HG03469 (cell line): ENCODE results near the gene HNRNPL.
"Not testable (repeated sequence)": the region's sequence is repeated elsewhere in the genome, so short reads cannot be mapped to it uniquely, and the experiment has no call there.

Experiments used
- ATAC-seq: cut with Tn5 transposase; IDR thresholded peaks from one replicate; pipeline ENCODE4 v1.9.1; 2021; ENCODE audit warnings: mild to moderate bottlenecking, moderate library complexity, moderate number of reproducible peaks; ENCODE audit not compliant: unreplicated experiment

Gene HNRNPL

DNA sequence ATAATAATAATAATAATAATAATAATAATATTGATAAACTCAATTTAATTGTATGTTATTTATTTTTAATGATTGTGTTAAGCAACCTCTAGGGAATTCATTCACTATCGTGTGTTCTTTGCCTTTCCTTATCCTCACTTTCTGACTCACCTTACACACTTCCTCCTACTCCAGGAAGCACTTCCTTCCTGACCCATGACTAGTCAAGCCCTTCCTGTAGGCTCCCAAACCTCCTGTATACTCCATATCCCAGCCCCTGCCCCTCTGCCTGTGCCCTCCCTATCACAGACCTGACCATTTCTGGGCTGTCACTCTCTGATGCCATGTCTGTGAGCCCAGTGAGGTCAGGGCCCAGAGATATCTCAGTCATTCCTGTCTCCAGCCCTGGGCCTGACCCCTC is 44.6 kb downstream of the HNRNPL start:
- ATAC-seq = no peak

DNA sequence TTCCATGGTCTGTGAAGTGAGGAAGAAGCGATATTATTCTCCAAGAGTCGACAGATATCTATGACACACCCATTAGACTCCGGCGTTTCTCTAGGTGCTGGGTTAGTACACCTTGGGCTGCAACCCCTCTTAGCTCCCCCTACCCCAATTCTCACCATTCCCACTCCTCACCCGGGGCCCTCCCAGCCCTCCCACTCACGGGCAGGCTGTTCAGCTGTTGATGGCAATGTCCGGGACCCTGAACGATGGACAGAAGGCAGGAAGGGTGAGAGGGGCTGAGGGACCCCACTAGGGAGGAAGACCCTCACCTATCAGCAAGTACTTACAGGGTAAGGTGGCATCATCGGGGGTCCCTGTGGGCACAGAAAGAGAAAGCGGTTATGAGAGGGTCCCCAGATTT is 46.2 kb downstream of the HNRNPL start:
- ATAC-seq = no peak

DNA sequence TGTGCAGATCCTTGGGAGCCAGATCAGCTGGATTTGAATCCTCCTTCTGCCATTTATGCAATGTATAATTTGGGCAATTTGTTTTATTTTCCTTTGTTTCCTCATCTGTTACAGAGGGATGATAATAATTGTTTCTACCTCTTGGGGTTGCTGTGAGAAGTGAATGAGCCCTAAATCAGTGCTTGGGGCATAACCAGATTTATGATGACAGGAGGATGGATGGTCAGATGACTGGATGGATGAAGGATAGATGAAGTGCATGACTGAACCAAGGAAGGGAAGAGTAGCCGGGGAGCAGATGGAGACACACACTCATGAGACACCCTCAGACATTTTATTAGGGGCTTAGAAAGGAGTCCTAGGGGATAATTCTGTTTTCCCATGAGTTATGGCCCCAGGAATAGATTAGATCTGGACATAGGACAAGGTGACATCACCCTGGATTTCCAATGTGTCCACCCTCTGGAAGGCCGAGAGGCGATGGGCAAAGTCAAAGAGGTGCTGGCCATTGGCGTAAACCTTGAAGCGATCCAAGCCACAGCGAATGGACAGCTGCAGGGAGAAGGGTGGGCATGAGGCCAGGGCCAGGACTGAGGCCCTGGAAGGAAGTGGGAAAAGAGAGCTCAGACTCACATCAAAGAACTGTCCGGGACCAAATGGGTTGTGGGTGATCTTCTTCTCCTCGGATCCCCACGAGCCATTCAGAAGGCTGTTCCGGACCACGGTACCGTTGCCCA is 48.3 kb downstream of the HNRNPL start:
- no peak for ATAC-seq

DNA sequence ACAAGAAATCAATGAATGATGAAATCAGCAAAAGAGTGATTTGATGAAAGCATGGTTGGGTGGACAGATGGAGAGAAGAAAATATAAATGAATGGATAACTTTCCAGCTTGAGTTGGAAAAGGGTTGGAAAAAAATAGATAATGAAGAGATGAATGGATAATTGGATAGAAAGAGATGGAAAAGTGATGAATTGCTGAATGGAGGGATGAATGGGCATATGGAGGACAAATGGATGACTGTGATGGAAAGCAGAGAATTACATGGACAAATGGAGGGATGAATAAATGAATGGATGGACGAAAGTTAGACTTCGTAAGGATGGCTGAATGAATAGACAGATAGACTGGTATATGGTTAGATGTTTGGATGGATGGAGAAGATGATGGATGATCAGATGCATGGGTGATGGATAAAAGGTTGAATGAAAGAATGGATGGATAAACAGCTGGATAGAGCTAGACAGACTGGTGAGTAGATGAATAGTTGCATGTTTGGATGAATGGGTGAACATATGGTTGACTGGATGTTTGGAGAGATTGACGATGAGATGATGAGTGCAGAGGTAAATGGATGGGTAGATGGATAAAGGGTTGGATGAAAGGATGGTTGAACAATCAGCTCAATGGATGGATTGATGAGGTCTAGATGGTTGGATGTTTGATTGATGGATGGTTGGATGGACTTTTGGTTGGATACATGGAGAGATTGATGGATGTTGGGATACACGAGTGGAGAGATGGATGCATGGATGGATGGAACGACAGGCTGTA is 49.0 kb downstream of the HNRNPL start:
- no peak for ATAC-seq

DNA sequence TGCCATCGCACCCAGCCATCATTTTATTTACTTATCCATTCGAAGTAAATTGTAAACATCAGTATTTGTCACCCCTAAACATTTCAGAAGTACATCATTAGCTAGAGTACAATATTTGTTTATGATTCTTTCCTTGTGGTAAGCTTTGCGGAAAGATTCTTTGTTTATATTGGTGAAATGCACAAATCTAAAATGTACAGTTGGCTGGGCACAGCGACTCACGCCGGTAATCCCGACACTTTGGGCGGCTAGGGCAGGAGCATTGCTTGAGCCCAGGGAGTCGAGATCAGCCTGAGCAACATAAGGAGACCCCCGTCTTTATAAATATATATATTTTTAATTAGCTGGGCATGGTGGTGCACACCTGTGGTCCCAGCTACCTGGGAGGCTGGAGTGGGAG is 50.7 kb downstream of the HNRNPL start:
- ATAC-seq = no peak

DNA sequence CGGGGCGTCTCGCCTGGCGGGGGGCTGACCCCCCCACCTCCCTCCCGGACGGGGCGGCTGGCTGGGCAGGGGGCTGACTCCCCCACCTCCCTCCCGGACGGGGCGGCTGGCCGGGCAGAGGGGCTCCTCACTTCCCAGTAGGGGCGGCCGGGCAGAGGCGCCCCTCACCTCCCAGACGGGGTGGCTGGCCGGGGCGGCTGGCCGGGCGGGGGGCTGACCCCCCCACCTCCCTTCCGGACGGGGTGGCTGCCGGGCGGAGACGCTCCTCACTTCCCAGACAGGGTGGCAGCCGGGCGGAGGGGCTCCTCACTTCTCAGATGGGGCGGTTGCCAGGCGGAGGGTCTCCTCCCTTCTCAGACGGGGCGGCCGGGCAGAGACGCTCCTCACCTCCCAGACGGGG is 52.0 kb downstream of the HNRNPL start:
- not testable (repeated sequence) for ATAC-seq

DNA sequence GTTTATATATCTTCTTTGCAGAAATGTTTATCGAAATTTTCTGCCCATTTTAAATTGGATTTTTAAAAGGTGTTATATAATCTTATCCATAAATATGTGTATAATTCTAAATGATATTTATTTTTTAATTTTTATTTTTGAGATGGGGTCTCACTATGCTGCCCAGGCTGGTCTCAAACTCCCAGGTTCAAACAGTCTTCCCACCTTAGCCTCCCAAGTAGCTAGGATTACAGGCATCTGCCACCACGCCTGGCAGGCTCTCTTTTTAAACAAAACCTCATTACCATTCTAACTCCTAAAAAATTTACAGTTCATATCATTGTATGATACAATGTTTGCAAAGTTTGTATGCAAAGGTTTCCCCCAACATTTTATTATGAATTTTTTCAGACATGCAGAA is 53.6 kb downstream of the HNRNPL start:
- no peak for ATAC-seq

DNA sequence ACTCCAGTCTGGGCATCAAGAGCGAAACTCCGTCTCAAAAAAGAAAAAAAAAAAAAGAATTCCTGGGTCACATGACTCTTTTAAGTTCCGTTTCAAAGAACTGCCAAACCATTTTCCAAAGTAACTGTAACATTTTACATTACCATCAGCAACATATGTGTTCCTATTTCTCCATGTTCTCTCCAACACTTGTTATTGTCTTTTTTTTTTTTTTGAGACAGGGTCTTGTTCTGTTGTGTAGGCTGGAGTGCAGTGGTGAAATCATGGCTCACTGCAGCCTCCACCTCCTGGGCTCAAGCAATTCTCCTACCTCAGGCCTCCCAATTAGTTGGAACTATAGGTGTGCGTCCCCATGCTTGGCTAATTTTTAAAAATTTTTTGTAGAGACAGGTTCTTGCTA is 54.2 kb downstream of the HNRNPL start:
- no peak for ATAC-seq

DNA sequence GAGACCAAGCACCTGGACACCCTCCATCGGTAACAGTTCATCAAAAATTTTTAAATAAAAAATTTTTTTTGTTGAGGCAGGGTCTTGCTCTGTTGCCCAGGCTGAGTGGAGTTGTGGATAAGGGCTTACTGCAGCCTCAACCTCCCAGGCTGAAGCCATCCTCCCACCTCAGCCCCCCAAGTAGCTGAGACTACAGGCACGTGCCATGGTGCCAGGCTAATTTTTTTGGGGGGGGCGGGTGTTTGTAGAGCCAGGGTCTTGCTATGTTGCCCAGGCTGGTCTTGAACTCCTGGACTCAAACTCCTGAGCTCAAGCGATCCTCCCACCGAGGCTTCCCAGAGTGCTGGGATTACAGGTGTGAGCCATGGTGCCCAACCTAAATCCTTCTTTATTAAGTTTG is 56.1 kb downstream of the HNRNPL start:
- ATAC-seq = no peak

DNA sequence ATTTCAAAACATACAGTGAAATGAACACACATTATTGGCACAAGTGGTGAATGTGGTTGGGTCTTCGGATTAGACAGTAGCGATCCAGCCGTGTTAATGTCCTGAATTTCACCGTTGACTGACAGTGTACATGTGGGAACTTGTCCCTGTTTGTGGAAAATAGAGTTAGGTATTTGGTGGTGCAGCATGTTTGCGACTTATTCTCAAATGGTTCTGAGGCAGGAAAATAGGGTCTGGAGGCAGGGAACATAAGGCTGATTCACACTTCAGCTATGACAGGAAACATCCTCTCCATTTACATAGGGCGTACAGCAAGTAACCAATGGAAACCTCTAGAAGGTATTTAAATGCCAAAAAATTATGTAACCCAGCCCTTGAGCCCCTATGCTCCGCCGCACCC is 56.6 kb downstream of the HNRNPL start:
- ATAC-seq = no peak

DNA sequence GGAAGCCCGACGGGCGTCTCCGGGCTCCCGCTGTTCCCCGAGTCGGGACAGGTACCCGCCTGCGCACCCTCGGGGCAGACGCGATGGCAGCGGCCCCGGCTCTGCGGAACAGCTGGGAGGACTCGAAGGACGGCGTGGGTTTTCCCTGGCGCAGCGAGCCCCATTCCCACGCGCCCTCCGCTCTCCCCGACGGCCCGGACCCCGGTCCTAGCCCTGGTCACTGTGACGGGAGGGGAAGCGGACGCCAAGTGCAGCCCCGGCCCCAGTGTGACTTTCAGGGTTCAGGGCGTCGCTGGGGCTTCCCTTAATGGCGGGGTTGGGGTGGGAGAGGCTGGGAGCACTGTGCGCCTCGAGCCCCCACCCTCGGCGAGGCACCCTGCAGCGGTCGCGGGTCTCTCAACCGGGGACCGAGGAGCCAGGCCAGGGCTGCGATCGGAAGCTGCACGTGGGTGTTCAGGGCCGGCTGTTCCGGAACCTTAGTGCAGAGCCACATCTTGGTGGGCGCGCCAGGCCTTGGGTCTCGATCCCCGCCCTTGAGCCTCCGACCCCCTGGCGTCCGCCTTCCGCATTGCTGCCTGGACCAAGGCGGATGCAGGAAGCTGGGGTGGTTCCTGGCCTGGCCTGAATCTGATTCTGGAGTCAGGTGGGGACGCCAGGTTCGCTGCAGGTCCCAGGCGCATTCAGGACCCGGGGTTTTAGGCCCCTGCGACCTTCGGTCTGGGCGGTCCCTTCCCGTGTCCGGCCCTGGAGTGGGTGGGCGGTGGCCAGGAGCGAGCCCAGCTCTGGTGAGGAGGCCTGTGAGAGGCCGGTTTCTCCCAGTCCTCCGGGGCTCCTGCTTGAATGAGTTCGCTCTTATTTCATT is 57.3 kb downstream of the HNRNPL start:
- ATAC-seq = no peak

DNA sequence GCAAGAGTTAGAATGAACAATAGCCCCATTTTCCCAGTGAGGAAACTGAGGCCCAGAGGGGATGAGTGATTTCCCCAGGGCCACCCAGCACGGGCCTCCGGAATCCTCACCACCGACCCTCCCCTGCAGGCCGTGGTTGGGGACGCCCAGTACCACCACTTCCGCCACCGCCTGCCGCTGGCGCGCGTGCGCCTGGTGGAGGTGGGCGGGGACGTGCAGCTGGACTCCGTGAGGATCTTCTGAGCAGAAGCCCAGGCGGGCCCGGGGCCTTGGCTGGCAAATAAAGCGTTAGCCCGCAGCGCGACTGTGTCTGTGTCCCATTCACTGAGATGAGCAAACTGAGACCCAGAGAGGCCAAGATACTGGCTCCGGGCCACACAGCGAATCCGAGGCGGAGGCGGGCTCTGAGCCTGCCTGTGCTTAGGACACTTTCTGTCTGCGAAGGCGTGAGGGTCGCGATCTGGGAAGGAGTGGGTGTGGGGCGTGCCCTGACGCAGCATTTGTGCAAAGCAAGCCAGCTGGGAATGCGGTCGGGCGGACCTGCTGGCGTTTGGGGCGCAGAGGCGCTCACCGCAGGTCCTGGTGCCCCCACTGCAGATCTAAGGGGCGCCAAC is 58.2 kb downstream of the HNRNPL start:
- ATAC-seq = not testable (repeated sequence)

DNA sequence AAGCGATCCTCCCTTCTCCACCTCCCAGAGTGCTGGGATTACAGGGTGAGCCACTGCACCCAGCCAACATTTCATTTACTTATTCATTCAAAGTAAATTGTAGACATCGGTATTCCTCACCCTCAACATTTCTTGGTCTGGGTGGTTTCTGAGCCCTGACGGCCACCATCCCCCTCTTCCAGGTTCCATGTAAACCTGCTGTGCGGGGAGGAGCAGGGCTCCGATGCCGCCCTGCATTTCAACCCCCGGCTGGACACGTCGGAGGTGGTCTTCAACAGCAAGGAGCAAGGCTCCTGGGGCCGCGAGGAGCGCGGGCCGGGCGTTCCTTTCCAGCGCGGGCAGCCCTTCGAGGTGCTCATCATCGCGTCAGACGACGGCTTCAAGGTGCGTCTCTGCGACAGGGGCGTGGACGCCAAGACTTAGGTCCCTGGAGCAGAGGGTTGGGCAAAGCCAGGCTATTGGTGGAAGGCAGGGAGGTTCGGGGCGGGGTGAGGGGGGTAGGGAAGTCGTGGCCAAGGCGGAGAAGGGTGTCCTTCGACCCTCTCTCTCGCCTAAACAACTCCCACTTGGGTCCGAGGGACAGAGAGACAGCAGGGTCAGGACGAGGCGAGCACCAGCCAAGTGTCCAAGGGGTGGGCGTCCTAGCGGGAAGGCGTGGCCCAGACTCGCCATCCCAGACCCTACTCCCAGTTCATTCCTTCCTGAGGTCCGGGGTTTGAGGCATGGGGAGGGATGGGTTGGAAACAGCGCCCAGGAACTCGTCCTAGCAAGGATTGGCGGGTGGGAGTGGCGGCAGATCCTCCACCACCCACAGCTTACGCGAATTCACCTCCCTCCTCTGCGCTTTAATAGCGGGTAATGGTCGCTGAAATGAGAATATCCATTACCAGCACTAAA is 59.0 kb downstream of the HNRNPL start:
- not testable (repeated sequence) for ATAC-seq

DNA sequence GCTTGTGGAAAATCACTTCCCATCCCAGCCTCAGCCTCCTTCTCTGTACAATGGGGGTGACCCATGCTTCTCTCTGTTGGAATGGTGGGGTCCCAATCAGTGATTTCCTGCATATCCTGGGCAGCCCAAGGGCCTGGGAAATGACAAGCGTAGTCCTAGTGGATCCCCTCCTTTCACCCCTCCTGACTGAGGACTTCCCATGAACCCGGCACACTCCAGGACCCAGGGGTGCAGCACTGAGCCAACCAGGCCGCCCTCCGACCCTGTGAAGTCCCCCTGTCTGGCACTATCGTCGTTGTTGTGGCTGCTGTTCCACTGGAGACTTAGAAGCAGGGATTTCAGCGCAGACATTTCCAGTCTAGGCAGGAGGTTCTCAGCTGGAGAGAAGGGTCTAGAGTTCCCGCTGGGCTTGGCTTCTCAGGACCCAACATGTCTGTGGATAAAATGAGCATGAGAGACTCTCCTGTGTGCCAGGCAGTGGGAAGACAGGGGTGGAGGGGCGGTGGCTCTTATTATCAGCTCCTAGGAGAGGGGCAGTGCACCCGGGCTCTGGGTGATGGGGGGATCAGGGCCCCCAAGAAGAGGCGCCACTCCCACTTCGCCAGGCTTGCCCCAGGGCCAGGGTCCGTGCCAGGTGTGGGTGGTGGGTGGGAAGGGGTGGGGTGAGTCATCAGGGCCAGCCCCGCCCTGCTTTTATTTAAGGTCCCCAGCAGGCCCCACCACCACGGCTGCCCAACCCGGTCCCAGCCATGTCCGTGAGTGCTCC is 61.1 kb downstream of the HNRNPL start, which contains the start of gene LGALS7B:
TSS of gene LGALS7B (plus strand) at position 723 of the 766 bp plus-strand sequence. CDS start at position 750, 27 bp downstream.
- no peak for ATAC-seq

DNA sequence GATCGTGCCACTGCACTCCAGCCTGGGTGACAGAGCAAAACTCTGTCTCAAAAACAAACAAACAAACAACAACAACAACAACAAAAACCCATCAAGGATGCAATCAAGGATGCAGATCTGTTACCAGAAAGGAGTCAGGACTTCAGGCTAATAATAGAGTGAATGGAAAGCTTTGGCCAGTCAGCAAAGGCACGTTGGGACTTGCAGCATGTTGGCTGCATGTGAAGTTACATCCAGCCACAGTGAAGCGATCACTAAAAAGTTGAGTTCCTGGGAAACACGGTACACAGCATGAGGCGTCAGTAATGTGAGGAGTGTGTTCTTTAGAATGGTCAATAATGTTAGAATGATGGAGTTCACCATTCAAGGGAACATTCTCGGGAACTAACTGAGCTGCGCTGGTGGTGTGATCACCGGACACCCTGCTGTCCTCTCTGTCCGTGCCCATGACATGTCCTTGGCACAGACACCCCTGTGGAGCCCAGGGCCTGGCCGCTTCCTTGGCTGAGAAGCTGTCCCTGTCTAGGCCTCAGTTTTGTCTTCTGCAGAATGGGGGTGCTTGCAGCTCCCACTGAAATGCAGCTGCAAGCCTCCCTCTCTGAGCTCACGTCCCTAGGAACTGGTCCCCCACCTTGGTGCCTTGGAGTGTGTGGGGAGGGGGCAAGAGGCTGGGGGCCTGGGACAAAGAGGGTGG is 63.1 kb downstream of the HNRNPL start:
- no peak for ATAC-seq
